Smooth muscle cell (in vitro differentiated cells): ENCODE measurements around the gene TSACC. TPM values are rescaled to one million over a fixed set of nuclear protein-coding genes. Genes with fewer than 3 reads are reported as not detected.

Experiments used
- DNase-seq: peaks from one replicate; lab custom pipeline; 2025; ENCODE audit not compliant: unreplicated experiment; lab: John Stamatoyannopoulos, UW
- H2AFZ ChIP-seq: fragments of 200-600 bp; sonication (generic); 2 replicates; pipeline ENCODE4 v1.6.0; 2016; ENCODE audit warnings: antibody characterized with exemption, low read depth, mild to moderate bottlenecking
- H3F3A ChIP-seq: fragments of 200-600 bp; sonication (generic); 2 replicates; pipeline ENCODE4 v1.6.0; 2017; ENCODE audit warnings: antibody characterized with exemption, low read depth
- H3K27ac ChIP-seq: fragments of 200-600 bp; sonication (generic); 2 replicates; pipeline ENCODE4 v1.5.1; 2016; ENCODE audit warnings: low read depth, mild to moderate bottlenecking
- H3K27me3 ChIP-seq: fragments of 200-600 bp; sonication (generic); 2 replicates; pipeline ENCODE4 v1.6.1; 2016; ENCODE audit warnings: low read depth, mild to moderate bottlenecking
- H3K36me3 ChIP-seq: fragments of 200-600 bp; sonication (generic); 2 replicates; pipeline ENCODE4 v1.5.1; 2016; ENCODE audit warnings: low read depth
- H3K4me1 ChIP-seq: fragments of 200-600 bp; sonication (generic); 2 replicates; pipeline ENCODE4 v1.5.1; 2016; ENCODE audit warnings: low read depth
- H3K4me2 ChIP-seq: fragments of 200-600 bp; sonication (generic); 2 replicates; pipeline ENCODE4 v1.6.0; 2016; ENCODE audit warnings: mild to moderate bottlenecking
- H3K4me3 ChIP-seq: fragments of 200-600 bp; sonication (generic); 2 replicates; pipeline ENCODE4 v1.5.1; 2016; ENCODE audit warnings: mild to moderate bottlenecking
- H3K79me2 ChIP-seq: fragments of 200-600 bp; sonication (generic); 2 replicates; pipeline ENCODE4 v1.6.0; 2016; ENCODE audit warnings: low read depth, mild to moderate bottlenecking
- H3K9ac ChIP-seq: fragments of 200-600 bp; sonication (generic); 2 replicates; pipeline ENCODE4 v1.6.0; 2016; ENCODE audit warnings: low read depth
- H3K9me3 ChIP-seq: fragments of 200-600 bp; sonication (generic); replicated peaks from 2 replicates; pipeline ENCODE4 v1.5.1; 2016; ENCODE audit warnings: low read depth
- H4K20me1 ChIP-seq: fragments of 200-600 bp; sonication (generic); 2 replicates; pipeline ENCODE4 v1.6.0; 2016; ENCODE audit warnings: low read depth
- WGBS: methylation state at CpG from one replicate; pipeline ENCODE4 v1.1.7; 2016; ENCODE audit warnings: low lambda C conversion rate; 5-methylcytosine and 5-hydroxymethylcytosine counted together
- polyA plus RNA-seq: library from polyadenylated mRNA; unstranded; fragments of >200 nt; fragmentation: Nextera tagmentation; extraction: Ambion mirVana; gene quantifications from 2 replicates; pipeline ENCODE4 v1.2.1, GENCODE V29; 2016
- total RNA-seq: library from RNA; depleted of rRNA; stranded (reverse); fragments of >200 nt; gene quantifications from 2 replicates; pipeline ENCODE4 v1.2.3, GENCODE V29; 2014
- TF ChIP-seq, protein P1 (sequence below): fragments of 200-600 bp; sonication (generic); IDR thresholded peaks from 2 replicates; pipeline ENCODE4 v1.5.1; 2017; ENCODE audit warnings: borderline replicate concordance, mild to moderate bottlenecking, antibody characterized with exemption; ENCODE audit not compliant: insufficient read depth, poor library complexity, severe bottlenecking

TSACC gene
- total and polyA plus RNA-seq, 2 experiments from 2014 or later, result 0.54 TPM; not detected in 1

DNA sequence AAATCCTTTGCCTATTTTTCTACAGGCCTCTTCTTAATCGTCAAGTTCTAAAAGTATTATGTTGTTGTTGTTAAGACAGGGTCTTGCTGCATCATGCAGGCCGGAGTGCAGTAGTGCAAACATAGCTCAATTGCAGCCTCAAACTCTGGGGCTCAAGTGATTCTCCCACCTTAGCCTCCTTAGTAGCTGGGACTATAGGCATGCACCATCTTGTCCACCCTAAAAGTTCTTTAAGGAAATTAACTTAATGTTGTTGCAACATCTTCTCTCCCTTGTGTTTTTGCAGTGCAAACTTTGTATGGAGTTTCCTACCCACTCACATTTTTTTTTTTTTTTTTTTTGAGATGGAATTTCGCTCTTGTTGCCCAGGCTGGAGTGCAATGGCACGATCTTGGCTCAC lies 35.1 kb upstream of the TSACC start:
- Histone ChIP-seq H3K9ac (no peak overlapping the region), H3K4me3 (no peak overlapping the region), H4K20me1 (peaks cover 5% of the 10 kb centered on the region), H3K27me3 (no peaks in the 10 kb centered on the region), H3K79me2 (no peaks in the 10 kb centered on the region), H3F3A (no peaks in the 10 kb centered on the region), H3K4me1 (no peaks in the 10 kb centered on the region), H3K36me3 (no peaks in the 10 kb centered on the region), H2AFZ (no peak overlapping the region), H3K27ac (no peak overlapping the region), H3K4me2 (no peak overlapping the region), H3K9me3 (no peaks in the 10 kb centered on the region)
- no peak for DNase-seq
- TF ChIP-seq, protein P1, sequence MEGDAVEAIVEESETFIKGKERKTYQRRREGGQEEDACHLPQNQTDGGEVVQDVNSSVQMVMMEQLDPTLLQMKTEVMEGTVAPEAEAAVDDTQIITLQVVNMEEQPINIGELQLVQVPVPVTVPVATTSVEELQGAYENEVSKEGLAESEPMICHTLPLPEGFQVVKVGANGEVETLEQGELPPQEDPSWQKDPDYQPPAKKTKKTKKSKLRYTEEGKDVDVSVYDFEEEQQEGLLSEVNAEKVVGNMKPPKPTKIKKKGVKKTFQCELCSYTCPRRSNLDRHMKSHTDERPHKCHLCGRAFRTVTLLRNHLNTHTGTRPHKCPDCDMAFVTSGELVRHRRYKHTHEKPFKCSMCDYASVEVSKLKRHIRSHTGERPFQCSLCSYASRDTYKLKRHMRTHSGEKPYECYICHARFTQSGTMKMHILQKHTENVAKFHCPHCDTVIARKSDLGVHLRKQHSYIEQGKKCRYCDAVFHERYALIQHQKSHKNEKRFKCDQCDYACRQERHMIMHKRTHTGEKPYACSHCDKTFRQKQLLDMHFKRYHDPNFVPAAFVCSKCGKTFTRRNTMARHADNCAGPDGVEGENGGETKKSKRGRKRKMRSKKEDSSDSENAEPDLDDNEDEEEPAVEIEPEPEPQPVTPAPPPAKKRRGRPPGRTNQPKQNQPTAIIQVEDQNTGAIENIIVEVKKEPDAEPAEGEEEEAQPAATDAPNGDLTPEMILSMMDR, result no peak
- 98% methylated on average over 3 of the region's 4 CpGs for WGBS

DNA sequence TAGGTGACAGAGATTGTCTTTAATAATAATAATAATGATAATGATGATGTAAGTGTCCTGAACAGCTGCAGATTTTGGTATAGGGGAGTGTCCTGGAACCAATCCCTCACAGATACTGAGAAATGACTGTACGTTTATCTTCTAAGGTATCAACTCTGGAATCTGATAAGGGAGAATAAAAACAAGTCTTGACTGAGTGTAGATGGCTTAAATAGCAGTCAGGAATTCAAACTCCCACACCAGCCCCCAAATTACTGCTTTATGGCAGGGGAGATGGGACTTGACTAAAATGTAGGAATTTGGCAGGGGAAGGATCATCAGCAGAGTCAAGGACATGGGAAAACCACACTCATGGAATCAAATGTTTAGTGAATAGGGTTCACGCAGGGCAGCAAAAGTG lies 33.1 kb upstream of the TSACC start:
- no peak overlapping the region for H3K4me3 ChIP-seq

DNA sequence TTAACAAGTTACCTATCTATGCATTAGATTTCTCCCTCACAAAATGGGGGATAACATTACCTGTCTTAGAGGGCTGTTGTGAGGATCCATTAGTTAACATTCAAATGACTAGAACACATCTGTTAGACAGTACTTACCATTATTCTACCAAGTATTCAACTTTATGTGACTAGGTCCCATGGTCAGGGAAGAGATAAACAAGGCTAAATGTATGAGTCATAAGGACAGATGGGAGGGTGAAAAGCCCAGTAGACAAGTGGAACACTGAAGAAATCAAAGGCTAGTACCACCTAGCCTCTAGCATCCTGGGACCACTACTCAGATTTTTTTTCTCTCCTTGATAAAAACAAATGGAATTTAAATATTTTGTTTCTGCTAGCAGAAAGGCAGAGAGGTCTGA lies 30.2 kb upstream of the TSACC start:
- DNase-seq, result no peak
- H3K9me3 ChIP-seq, result no peaks in the 10 kb centered on the region
- H3K27ac ChIP-seq, result no peak overlapping the region
- no peak overlapping the region for H3K4me3 ChIP-seq
- H4K20me1 ChIP-seq, result peaks cover 6% of the 10 kb centered on the region
- H3F3A ChIP-seq, result no peaks in the 10 kb centered on the region
- TF ChIP-seq, protein P1, result no peak
- H3K4me2 ChIP-seq, result no peak overlapping the region
- no peaks in the 10 kb centered on the region for H3K4me1 ChIP-seq
- H2AFZ ChIP-seq, result no peak overlapping the region
- H3K9ac ChIP-seq, result no peak overlapping the region
- H3K79me2 ChIP-seq, result no peaks in the 10 kb centered on the region
- H3K36me3 ChIP-seq, result peaks cover 16% of the 10 kb centered on the region
- no peaks in the 10 kb centered on the region for H3K27me3 ChIP-seq

More for the DNA sequence above, 33.1 kb upstream of the TSACC start:
- Histone ChIP-seq H3K9ac (no peak overlapping the region), H3K79me2 (no peaks in the 10 kb centered on the region), H3K27ac (no peak overlapping the region), H3K4me1 (no peaks in the 10 kb centered on the region), H3F3A (no peaks in the 10 kb centered on the region), H3K9me3 (no peaks in the 10 kb centered on the region), H3K27me3 (no peaks in the 10 kb centered on the region), H2AFZ (no peak overlapping the region), H4K20me1 (peaks cover 6% of the 10 kb centered on the region), H3K4me2 (no peak overlapping the region), H3K36me3 (no peaks in the 10 kb centered on the region)
- TF ChIP-seq, protein P1, result no peak
- WGBS, result 83% methylated on average over 2 of the region's 2 CpGs
- no peak for DNase-seq

DNA sequence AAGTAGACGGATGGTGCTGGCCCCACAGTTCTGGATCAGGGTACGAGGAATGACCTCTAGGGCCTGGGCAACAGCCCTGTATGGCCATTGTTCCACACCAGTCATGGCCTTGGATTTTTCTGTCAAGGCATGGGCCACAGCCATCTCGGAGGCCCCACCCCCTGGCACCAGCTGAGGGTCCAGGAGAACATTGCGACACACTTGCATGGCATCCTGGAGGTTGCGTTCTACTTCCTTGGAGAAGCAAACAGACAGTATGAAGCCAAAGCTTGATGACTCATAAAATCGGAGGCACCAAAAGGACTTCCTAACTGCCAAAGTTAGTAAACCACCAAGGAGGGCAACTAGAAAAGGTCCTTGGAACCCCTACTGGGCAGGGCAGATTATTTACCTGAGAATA lies 27.4 kb upstream of the TSACC start:
- H3K36me3 ChIP-seq, result peaks cover 24% of the 10 kb centered on the region
- 96% methylated on average over 6 of the region's 6 CpGs for WGBS
- no peak for DNase-seq

More for the DNA sequence above, 27.4 kb upstream of the TSACC start:
- Histone ChIP-seq H3K4me3 (no peak overlapping the region), H3K9me3 (no peaks in the 10 kb centered on the region), H3K27me3 (no peaks in the 10 kb centered on the region), H3K27ac (no peak overlapping the region), H3K9ac (no peak overlapping the region), H4K20me1 (peaks cover 6% of the 10 kb centered on the region), H2AFZ (no peak overlapping the region), H3K4me1 (no peaks in the 10 kb centered on the region), H3K79me2 (no peaks in the 10 kb centered on the region), H3K4me2 (no peak overlapping the region), H3F3A (no peaks in the 10 kb centered on the region)
- TF ChIP-seq, protein P1, result no peak
